Gastroesophageal sphincter (tissue), 4 donors: Measurements from ENCODE around the gene OTUD5. TPM values are rescaled to one million over a fixed set of nuclear protein-coding genes. Genes with fewer than 3 reads are reported as not detected.

Experiments used
- ATAC-seq: fragments of 150-250 bp; one replicate; pipeline ENCODE4 v1.9.1; 2016; ENCODE audit warnings: mild to moderate bottlenecking, moderate library complexity
- H3K27ac ChIP-seq, 4 donors: fragments of 200-600 bp; sonication (generic) in 3 of 4; 1 replicate in 3 of 4; 2 replicates in 1 of 4; pipeline ENCODE4 v1.5.1; 2016 to 2019
- H3K27me3 ChIP-seq: fragments of 200-600 bp; sonication (generic); one replicate; pipeline ENCODE4 v1.5.1; 2019
- H3K36me3 ChIP-seq, 2 donors: fragments of 200-600 bp; sonication (generic); one replicate each; pipeline ENCODE4 v1.5.1; 2019; ENCODE audit warnings: control low read depth in 1 of 2
- H3K4me1 ChIP-seq, 3 donors: fragments of 200-600 bp; sonication (generic); 1 replicate in 2 of 3; 2 replicates in 1 of 3; pipeline ENCODE4 v1.5.1; 2016 to 2019; ENCODE audit warnings: control low read depth in 2 of 3
- H3K4me3 ChIP-seq, 2 donors: fragments of 200-600 bp; sonication (generic); one replicate each; pipeline ENCODE4 v1.5.1; 2019; ENCODE audit warnings: mild to moderate bottlenecking in 1 of 2, moderate library complexity in 1 of 2
- H3K9me3 ChIP-seq, 3 donors: fragments of 200-600 bp; sonication (generic); one replicate each; pipeline ENCODE4 v1.5.1; 2017 to 2019; ENCODE audit warnings: control low read depth in 2 of 3
- EP300 ChIP-seq: sonication (generic); formaldehyde crosslinking; IDR thresholded peaks from one replicate; pipeline ENCODE4 v1.6.1; 2017; ENCODE audit warnings: antibody characterized with exemption, mild to moderate bottlenecking
- POLR2A ChIP-seq, 2 donors: fragments of 450-650 bp; IDR thresholded peaks; one replicate each; pipeline ENCODE4 v1.6.1; 2017; ENCODE audit warnings: antibody characterized with exemption in 2 of 2, mild to moderate bottlenecking in 2 of 2, moderate library complexity in 1 of 2
- POLR2AphosphoS5 ChIP-seq: sonication (generic); formaldehyde crosslinking; IDR thresholded peaks from one replicate; pipeline ENCODE4 v1.6.1; 2017; ENCODE audit warnings: antibody characterized with exemption
- WGBS, 2 donors: methylation state at CpG; one replicate each; pipeline ENCODE4 v1.1.5; 2018; ENCODE audit warnings: low coverage in 1 of 2; 5-methylcytosine and 5-hydroxymethylcytosine counted together
- total RNA-seq, 4 donors: library from RNA; depleted of rRNA; stranded (reverse); fragments of >200 nt; gene quantifications; one replicate each; pipeline ENCODE4 v1.1.0, GENCODE V29; 2016
- TF ChIP-seq, protein P1 (sequence below), 4 experiments: fragments of 200-600 bp in 2 of 4; fragments of 450-650 bp in 2 of 4; sonication (generic) in 1 of 4; IDR thresholded peaks; one replicate each; pipeline ENCODE4 v1.5.1; 2017 to 2019; ENCODE audit warnings: antibody characterized with exemption in 4 of 4, mild to moderate bottlenecking in 2 of 4, moderate library complexity in 2 of 4

OTUD5 gene
- total RNA-seq, 4 donors from 2014 or later, result 36.8 to 54.3 (median 47.7) TPM

- Histone ChIP-seq H3K4me1 (peaks cover 0 to 3% (median 0%) of the 10 kb centered on the region in 3 donors), H3K4me3 (no peak overlapping the region), H3K27ac (no peak overlapping the region), H3K36me3 (peaks cover 0 to 68% of the 10 kb centered on the region in 2 donors), H3K27me3 (no peaks in the 10 kb centered on the region), H3K9me3 (no peaks in the 10 kb centered on the region)
- TF ChIP-seq, protein P1, sequence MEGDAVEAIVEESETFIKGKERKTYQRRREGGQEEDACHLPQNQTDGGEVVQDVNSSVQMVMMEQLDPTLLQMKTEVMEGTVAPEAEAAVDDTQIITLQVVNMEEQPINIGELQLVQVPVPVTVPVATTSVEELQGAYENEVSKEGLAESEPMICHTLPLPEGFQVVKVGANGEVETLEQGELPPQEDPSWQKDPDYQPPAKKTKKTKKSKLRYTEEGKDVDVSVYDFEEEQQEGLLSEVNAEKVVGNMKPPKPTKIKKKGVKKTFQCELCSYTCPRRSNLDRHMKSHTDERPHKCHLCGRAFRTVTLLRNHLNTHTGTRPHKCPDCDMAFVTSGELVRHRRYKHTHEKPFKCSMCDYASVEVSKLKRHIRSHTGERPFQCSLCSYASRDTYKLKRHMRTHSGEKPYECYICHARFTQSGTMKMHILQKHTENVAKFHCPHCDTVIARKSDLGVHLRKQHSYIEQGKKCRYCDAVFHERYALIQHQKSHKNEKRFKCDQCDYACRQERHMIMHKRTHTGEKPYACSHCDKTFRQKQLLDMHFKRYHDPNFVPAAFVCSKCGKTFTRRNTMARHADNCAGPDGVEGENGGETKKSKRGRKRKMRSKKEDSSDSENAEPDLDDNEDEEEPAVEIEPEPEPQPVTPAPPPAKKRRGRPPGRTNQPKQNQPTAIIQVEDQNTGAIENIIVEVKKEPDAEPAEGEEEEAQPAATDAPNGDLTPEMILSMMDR (IDR thresholded peaks at IDR 0.05), result no peak
- TF ChIP-seq POLR2AphosphoS5, result no peak
- no peak for TF ChIP-seq POLR2A (IDR thresholded peaks at IDR 0.05)
- no peak for TF ChIP-seq EP300
- 46% methylated on average over 3 of the region's 14 CpGs; no CpG with 5 or more reads in 1 of the 2 donors for WGBS, 2 donors
- no peak for ATAC-seq
Measured at GRCh38 chrX:48904626-48905025, 52.8 kb downstream of the OTUD5 start.

DNA sequence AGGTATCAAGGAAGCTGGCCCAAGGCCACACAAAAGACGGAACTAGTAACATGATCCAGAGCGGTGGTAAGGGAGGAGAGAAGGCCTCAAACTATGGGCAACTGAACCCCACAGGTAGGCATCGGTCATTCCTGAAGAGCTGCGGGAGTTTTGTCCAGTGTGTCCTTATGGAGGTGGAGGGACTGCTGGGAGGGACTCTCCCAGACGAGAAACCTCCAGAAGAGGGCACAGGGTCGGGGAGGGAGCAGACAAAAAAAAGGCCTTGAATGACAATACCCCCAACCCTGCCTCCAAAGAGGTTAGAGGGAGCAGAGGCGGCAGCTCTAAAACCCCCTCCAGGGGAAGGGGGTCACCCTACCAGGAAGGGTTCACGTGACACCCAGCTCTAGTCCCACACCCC, 53.2 kb downstream of the OTUD5 start:
- Histone ChIP-seq H3K4me1 (peaks cover 0 to 8% (median 0%) of the 10 kb centered on the region in 3 donors), H3K36me3 (peaks cover 0 to 64% of the 10 kb centered on the region in 2 donors), H3K27ac (no peak overlapping the region), H3K27me3 (no peaks in the 10 kb centered on the region), H3K4me3 (no peak overlapping the region), H3K9me3 (no peaks in the 10 kb centered on the region)
- TF ChIP-seq EP300 (no peak), POLR2AphosphoS5 (no peak), POLR2A (IDR thresholded peaks at IDR 0.05) (no peak)
- TF ChIP-seq, protein P1 (IDR thresholded peaks at IDR 0.05), result no peak
- ATAC-seq, result no peak
- 80 to 92% methylated on average over 2 to 6 of the region's 8 CpGs for WGBS, 2 donors

DNA sequence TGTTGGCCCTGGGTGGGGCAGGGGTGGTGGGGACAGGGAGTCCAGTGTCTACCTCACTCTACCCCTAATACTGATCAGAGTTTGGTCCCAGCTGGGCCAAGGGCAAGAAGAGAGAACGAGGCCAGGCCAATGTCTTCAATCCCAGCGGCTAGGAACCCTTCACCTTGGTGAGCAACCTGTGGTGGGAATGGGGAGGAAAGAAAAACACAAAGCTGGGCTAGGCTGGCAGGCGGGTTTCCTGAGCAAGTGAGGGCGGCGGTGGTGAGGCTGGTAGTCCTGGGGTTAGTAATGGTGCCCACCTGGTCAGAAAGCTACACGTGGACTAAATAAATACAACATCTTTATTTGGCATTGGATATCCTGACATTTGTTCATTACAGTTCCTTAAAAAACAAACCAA, 54.1 kb downstream of the OTUD5 start:
- no peak for ATAC-seq
- no peak overlapping the region for H3K4me3 ChIP-seq
- H3K4me1 ChIP-seq, result peaks cover 0 to 17% (median 0%) of the 10 kb centered on the region in 3 donors
- no peaks in the 10 kb centered on the region for H3K27me3 ChIP-seq
- H3K36me3 ChIP-seq, result peaks cover 0 to 64% of the 10 kb centered on the region in 2 donors
- no peaks in the 10 kb centered on the region for H3K9me3 ChIP-seq
- 82 to 100% methylated on average over 3 to 5 of the region's 6 CpGs for WGBS, 2 donors
- H3K27ac ChIP-seq, result no peak overlapping the region
- TF ChIP-seq POLR2A (IDR thresholded peaks at IDR 0.05) (no peak), POLR2AphosphoS5 (no peak), EP300 (no peak)
- TF ChIP-seq, protein P1 (IDR thresholded peaks at IDR 0.05), result no peak

DNA sequence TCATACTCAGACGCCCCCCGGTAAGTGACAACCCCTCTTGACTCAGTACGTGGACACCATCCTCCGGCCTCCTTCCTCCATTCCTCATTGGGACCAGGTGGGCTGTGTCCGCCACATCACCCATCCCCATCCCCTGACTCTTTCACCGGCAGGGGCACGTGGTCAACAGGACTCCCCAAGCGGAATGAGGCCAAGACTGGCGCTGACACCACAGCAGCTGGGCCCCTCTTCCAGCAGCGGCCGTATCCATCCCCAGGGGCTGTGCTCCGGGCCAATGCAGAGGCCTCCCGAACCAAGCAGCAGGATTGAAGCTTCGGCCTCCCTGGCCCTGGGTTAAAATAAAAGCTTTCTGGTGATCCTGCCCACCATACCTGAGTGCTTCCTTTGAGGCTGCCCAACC, 54.6 kb downstream of the OTUD5 start:
- H3K9me3 ChIP-seq, result no peaks in the 10 kb centered on the region
- no peak overlapping the region for H3K4me3 ChIP-seq
- WGBS, 2 donors, result 60% methylated on average over 1 of the region's 14 CpGs; no CpG with 5 or more reads in 1 of the 2 donors
- H3K36me3 ChIP-seq, result peaks cover 0 to 64% of the 10 kb centered on the region in 2 donors
- no peak for ATAC-seq
- no peak overlapping the region for H3K27ac ChIP-seq
- TF ChIP-seq POLR2A (IDR thresholded peaks at IDR 0.05) (no peak), EP300 (no peak), POLR2AphosphoS5 (no peak)
- TF ChIP-seq, protein P1 (IDR thresholded peaks at IDR 0.05), result no peak
- peaks cover 0 to 17% (median 0%) of the 10 kb centered on the region in 3 donors for H3K4me1 ChIP-seq
- no peaks in the 10 kb centered on the region for H3K27me3 ChIP-seq

DNA sequence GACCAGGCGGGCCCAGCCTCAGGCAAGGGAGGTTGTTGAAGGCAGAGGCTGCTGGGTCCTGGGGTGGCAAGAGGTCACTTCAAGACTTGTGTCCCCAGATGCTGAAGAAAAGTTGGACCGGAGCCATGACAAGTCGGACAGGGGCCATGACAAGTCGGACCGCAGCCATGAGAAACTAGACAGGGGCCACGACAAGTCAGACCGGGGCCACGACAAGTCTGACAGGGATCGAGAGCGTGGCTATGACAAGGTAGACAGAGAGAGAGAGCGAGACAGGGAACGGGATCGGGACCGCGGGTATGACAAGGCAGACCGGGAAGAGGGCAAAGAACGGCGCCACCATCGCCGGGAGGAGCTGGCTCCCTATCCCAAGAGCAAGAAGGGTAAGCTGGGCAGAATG, 55.3 kb downstream of the OTUD5 start:
- no peak for ATAC-seq
- TF ChIP-seq POLR2A (IDR thresholded peaks at IDR 0.05) (no peak), EP300 (no peak)
- H3K27ac ChIP-seq, result no peak overlapping the region
- no peaks in the 10 kb centered on the region for H3K9me3 ChIP-seq
- WGBS, 2 donors, result 88% methylated on average over 14 of the region's 20 CpGs; no CpG with 5 or more reads in 1 of the 2 donors
- H3K36me3 ChIP-seq, result peaks cover 0 to 64% of the 10 kb centered on the region in 2 donors
- H3K4me3 ChIP-seq, result no peak overlapping the region
- no peaks in the 10 kb centered on the region for H3K27me3 ChIP-seq
- H3K4me1 ChIP-seq, result peaks cover 0 to 17% (median 0%) of the 10 kb centered on the region in 3 donors
